HG02885 (cell line): ENCODE results near the gene GASK1B.

Experiments used
- ATAC-seq: cut with Tn5 transposase; IDR thresholded peaks from one replicate; pipeline ENCODE4 v1.9.1; 2021; ENCODE audit warnings: mild to moderate bottlenecking; ENCODE audit not compliant: unreplicated experiment, poor library complexity

The GASK1B gene

DNA sequence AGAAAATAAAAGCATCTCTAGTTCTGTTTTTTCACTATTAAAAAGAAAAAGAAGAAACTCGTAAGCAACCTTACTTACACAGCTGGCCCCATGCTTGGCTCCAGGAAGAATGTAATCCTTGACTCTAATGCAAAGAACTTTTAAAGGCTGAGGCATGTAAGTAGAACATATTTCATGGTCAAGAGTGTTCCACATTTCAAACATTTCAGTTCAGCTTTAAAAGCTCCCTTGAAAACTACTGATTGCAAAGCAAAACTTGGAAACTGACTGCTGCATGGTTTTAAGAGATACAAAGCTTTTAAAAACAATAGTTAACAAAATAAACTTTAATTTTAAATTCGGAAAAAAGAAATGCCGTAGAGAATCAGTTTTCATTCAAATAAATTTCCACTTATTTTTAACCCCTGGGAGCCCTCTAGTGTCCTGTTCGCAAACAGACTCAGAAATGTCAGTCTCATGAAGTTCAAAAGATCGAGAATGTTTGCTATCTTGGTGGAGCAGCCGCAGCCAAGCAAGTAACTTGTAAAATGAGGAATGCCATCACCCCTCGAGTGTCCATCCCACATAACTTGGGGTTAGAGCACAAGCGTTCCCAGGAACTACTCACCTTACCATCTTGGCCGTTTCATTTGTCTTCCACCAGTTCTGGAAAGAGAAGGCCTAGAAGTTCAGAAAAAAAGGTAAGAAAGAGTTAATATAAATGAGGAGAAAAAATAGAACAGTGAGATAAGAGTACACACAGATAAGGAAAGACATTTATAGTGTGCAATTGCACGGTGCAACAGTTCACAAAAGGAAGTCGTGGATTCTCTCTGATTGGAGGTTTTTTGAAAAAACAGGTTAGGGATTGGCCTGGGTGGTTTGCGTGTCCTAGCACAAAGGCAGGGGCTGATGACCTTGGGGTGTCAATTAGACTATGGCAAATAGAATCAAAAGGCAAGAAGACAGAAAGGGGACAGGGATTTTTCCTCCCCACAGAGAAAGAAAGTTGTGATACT, at the start of gene GASK1B:
GASK1B (minus strand) TSS at position 765 of the 998 bp plus-strand sequence. CDS start 1,650 bp downstream, outside the sequence.
- peak; percentile 51 for ATAC-seq

DNA sequence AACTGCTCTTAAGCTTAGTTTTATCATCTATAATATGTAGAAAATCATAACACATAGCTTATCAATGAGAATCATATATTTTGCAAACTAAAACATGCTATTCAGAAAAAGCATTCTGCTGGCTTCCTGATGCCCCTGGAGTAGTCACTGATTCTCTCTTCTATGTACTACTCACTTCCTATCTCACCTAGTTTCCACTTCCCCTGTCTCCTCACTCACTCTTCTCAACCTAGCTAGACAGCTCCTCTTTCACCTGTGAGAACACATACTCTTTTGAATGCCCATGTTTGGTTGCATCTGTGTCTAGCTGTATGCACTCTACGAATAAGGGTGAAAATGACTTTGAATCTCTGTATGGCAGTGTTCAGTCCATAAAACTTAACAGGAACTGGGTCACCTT, 46.8 kb upstream of the GASK1B start:
- no peak for ATAC-seq

DNA sequence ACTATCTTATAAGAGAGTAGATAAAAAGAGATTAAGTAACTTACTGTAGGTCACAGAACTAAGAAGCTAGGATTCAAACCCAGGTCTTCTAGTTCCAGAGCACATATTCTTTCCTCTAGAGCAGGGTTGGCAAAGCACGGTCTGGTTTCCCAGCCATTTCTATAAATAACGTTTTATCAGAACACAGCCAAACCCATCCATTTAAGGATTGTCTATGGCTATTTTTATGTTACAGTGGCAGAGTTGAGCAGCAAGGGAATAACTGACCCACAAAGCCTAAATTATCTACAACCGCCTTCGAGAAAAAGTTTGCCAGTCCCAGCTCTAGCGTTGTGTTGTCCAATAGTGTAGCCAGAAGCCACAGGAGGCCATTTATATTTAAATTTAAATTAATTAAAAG, 44.9 kb upstream of the GASK1B start:
- no peak for ATAC-seq

DNA sequence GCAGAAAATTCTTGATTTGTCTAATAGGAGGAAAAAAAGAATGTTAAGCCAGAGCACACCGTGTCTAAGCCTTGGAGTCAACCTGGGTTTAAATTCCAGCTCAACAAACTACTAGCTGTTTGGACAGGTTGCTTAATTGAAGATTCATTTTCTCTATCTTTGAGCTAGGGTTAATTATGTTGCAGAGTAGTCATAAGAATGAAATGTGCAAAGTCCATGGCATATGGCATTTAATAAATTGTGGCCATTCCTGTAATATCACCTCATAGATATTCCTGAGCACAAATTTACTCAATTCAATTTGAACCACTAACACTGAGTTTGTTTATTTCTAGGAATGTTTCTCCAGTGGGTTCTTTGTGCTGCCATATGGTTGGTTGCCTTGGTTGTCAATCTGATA, 42.0 kb upstream of the GASK1B start:
- no peak for ATAC-seq

DNA sequence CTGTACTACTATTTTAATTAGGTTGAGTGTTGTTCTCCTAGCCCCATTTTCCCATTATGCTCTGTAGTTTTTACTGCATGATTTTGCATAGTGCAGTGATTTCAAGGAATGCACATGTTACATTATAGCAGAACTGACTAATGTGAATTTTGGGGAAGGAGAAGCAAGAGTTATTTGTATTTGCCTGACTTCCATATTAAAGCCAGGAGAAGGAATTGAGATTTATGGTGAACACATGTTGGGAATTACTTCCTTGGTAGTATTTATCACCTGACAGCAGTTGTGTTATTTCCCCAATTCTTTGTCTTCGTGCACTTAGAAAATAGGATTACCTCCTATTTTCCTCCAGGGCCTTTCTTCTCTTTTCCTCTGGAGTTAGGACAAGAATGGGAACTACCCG, 40.6 kb upstream of the GASK1B start:
- no peak for ATAC-seq

DNA sequence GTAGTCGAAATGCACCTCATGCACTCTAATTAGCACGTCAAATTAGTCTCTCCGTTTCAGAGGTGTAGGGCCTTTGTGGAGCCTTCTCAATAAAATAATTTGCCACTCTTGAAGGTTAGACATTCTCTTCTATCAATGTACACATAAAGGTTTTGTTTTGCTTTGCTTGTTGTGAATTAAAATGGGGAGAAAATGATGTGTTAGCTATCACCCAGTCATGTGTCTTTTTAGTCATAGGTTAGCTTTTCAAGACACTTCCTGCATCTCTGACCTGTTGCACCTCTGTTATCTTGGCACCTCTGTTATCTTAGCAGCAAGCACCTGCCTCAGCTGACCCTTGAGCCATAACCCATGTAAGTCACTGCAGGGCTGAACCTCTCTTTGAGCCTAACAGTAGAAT, 38.4 kb upstream of the GASK1B start:
- ATAC-seq, result no peak

DNA sequence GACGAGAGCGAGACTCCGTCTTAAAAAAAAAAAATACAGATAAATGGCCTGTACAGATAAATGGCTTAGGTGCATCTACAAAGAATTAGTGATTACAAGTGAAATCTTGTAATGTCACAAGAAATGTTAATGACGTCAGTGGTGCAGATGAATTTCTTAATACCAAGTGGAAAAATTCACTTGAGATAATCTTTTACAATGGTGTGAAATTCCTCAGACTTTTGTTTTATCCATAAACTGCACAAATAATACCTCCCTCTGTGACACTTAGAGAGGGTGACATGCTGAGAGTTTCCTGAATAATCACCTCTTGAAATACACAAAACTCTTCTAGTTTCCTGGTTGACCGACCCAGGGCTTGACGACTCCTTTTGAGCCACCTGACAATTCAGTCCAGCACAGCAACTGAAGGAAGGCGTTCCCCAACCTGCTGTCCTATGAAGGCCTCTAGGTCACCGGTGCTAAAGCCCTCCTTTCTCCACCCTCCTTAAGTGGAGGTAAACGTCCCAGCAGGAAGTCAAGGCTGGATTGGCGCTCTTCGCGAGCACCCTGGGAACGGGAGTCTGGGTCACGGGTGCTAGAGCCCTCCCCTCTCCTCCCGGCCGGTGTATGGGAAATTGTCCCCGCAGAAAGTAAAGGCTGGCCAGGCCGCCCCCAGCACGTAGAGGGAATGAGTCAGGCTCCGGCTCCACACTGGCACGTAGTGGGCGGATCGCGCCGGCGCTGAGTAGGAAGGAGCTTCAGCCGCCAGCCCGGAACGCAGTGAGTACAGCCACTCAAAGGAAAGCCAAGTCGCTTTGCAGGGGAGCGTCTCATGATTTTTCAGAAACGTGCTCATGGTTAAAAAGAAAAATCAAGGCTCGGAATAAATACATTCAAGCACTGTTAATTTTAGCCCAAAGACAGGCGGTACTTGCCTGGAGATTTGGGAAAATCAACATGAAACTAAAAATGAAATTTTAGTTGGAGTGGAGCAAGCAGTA, 37.3 kb upstream of the GASK1B start, which contains the start of gene TMEM144:
TMEM144 (plus strand) TSS at position 662 of the 983 bp plus-strand sequence. CDS start 2,182 bp downstream, outside the sequence.
- peak; percentile 80 for ATAC-seq

DNA sequence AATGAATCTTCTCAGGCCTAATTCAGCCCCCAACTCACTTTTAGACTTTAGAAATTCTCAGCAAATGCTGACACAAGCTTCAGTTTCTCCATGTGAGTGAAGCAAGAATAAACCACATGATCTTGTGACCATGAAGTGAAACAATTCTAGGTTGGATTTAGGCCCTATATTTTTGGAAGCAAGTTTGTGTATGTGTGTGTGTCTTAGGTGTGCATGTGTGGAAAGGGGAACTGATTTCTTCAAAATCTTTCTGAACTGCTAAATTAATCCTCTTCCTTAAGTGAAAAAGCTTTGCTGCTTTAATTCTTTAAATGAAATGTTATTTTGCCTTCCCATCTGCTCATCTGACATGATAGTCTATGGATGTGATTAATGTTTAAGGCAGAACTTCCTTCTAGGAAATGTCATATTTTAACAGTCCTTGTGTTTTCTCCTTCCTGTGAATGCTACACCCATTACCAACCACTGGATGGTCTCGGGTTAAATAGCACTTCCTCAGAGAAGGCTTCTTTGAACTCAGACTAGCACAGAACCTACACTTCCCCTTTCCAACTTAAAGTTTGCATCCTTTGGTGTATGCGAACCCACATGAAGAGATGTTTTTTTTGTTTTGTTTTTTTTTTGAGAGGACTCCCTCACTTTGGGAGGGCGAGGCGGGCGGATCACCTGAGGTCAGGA, 36.3 kb upstream of the GASK1B start:
- peak; percentile 84 for ATAC-seq

DNA sequence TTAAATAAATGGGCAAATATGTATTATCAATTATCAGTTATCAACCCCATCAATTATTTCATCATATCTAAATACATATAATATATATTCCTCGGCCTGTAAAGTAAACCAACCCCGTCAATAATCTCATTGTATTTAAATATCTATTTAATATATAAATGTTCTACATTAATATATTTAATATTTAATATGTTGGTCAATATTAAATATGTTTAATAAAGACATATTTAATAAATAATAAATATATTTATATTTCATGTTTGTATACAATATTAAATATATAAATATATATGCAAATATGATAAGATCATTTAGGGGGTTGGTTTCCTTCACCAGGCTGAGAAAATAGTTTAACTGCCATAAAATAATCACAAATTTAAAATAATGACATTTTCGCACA, 31.1 kb upstream of the GASK1B start:
- no peak for ATAC-seq

DNA sequence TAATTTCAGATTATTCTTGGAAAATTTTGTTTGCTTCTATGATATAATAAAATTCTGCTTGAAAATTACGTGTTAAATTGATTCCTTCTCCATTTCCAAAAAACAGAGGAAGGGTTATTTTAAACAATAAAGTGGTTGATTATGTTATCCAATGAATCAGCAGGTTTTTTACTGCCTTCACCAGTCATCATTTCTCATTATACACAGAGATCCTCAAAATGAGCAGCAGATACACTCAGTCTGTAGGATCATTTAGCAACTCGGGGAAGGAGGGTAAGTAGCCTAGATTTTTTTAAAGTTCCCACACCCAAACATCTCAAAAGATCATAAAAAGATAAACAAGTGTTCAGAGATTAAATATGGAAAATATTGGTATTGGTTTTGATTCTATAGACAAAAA, 30.6 kb upstream of the GASK1B start:
- ATAC-seq, result no peak

DNA sequence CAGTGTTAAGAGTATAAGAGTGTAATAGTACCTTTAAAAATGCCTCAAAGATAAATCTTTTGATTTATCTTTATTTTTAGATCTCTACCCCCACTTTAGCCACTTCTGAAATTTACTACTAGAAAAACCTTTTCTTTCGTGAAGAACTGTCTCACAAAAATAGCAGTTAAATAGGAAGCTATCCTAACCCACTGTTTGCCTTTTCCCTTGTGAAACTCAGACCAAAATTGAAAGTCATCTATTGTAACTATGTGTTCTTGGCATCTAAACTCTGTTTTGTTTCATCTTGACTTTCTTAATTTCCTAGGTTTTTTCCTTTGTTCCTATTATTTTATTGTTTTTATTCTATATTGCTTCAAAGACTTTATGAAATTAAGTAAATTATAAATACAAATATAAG, 29.7 kb upstream of the GASK1B start:
- ATAC-seq, result no peak

DNA sequence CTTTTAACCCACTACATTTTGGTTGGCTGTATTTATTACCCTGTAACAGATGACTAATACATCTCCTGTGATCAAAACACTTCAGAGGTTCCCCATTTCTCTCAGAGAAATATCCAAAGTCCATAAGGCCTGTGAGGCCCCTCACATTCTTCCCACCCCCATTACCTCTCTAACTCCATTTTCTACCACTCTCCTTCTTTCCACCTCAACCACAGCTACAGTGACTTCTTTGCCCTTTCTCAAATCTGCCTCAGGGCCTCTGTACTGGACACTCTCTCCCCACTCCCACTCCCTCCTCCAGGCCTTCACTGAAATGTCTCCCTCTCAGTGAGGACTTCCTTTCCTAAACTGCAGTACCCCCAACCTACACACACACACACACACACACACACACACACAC, 29.1 kb upstream of the GASK1B start:
- ATAC-seq, result no peak

DNA sequence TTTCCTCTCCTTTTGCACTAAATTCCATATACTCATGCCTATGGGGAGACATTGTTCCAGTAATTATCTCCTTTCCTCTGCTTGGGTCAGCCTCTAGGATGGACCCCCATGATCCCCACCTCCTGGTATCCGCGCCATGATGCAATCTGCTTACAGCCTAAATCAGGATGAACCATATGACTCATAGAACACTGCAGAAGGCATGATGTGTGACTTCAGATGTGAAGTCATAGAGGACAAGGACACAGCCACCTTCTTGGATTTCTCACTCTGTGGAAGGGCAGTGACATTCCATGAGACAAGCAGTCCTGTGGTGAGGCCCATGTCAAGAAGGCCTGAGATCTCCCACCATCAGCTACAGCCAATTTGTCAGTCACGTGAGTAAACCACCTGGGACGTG, 28.5 kb upstream of the GASK1B start:
- ATAC-seq, result no peak

DNA sequence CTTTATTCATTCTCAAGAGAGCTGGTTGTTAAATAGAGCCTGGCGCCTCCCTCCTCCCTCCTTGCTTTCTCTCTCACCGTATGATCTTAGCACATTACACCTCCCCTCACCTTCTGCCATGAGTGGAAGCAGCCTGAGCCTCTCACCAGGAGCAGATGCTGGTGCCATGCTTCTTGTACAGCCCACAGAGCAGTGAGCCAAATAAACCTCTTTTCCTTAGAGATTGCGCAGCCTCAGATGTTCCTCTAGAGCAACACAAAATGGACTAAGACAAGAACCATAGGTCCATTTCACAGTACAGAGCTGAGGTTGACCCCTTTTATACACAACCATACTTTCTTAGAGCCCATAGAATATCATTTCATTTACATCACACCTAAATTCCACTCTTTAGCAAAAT, 27.4 kb upstream of the GASK1B start:
- ATAC-seq, result no peak

DNA sequence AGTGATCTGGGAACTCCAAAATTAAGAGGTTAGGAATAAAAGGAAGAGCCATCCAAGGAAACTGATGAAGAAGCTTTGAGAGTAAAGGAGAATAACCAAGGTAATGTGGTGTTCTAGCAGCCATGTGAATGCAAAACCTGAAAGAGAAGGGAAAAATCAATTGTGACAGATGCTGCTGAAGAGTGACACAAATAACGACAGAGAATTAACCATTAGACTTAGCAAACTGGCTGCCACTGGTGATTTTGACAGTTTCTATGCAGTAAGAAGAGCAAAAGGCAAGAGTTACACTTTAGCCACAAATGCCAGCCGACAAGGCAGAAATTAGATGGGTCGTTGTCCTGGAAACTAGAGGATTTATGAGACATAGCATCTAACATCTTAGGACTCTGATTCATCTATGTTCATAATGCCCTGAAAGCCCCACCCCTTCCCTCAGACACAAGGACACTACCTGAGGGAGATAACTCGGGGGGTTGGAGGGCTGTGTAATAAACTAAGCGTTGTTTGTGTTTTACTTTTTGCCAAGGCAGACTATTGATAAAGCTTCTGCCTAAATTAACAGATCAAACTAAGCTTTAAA, 24.5 kb upstream of the GASK1B start:
- ATAC-seq, result no peak

DNA sequence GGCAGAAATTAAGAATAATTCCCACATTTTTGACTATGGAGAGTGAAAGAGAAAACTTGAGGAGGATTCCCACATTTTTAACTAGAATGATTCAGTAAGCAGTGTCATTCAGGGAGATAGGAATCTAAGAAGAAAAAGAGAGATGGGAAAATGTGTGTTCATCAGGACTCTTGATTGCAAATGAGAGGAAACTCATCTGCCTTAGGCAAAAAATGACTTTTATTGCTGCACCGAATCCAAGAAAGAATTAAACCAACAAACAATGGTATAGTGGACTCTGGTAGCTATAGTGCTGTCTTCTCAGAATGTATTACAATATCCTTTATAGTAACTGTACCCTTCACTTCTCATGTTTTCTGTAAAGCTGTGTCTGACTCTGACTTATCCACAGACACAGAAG, 22.5 kb upstream of the GASK1B start:
- ATAC-seq, result no peak

DNA sequence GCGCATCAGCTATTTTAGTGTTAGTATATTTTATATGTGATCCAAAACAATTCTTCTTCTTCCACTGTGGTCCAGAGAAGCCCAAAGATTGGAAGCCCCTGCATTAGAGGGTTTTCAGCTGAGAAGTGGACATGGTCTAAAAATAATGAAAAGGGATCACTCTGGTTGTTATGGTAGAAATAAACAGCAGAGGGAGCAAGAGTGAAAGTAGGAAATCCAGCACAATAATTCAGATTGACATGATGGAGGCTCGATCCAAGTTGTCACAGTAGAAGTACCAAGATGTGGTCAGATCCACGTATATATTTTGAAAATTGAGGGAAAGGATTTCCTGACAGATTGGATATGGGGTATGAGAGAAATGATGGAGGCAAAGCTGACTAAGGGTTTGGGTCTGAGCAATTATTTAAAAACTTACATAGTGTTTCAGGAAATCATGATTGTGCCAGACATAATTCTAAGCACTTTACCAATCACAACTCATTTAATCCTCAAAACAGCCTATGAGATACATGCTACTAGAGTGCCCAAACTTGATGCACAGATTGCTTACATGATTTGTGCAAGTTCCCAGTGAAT, 20.4 kb upstream of the GASK1B start:
- ATAC-seq, result peak; percentile 65

DNA sequence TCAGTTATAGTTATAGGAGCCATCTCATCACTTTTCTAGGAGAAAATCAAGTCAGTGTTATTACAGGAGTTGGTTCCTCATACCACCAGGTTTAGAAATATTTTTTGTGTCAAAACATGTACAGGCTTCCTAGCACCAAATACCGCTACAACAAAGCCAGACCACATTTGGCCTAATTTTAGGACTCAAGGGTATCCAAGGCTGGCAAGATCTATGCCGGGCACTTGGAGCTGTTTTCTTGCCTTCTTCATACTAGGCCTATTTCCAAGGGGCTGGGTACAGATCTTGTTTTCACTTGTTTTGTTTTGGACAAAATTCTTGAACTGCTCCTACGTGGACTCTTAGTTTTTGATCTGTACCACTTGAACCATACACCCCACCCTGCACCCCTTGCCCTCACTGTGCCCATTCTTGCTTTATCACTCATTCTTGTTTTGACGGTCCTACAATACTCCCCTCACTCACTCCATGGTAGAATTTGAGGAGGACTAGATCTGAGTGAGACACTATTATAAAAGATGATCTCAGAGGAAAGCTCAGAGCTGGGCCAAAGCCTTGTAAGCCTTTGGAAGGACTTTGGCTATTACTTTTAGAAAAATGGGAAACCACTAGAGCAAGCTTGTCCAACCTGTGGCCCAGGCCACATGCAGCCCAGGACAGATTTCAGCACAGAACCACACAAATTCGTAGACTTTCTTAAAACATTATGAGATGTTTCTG, 19.8 kb upstream of the GASK1B start:
- ATAC-seq, result no peak

DNA sequence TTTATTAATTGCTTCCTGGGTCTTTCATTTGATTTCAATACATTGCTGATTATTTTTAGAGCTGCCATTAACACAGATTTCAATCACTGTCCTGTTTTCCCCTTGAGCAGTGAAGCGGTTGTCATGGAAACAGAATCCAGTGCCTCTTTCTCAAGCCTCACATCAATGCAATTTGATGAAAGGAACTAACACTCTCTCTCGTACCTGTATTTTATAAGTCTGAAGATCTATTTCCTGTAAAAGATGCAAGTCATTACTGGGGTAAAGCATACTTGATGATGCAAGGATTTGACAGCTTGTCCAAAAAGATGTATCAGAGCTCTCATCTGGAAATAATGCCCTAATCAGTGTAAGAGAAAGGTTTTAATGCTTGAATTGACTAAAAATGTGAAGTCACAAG, 17.9 kb upstream of the GASK1B start:
- ATAC-seq, result no peak
